Aortic smooth muscle cell (primary cell): ENCODE results near the gene B3GNT3. TPM values are rescaled to one million over a fixed set of nuclear protein-coding genes. Genes with fewer than 3 reads are reported as not detected.

Experiments used
- total RNA-seq: library from RNA; depleted of rRNA; stranded (reverse); fragments of >200 nt; gene quantifications from 2 replicates; pipeline ENCODE4 v1.2.3, GENCODE V29; 2014

The B3GNT3 gene, protein sequence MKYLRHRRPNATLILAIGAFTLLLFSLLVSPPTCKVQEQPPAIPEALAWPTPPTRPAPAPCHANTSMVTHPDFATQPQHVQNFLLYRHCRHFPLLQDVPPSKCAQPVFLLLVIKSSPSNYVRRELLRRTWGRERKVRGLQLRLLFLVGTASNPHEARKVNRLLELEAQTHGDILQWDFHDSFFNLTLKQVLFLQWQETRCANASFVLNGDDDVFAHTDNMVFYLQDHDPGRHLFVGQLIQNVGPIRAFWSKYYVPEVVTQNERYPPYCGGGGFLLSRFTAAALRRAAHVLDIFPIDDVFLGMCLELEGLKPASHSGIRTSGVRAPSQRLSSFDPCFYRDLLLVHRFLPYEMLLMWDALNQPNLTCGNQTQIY
- not detected in 2 replicates for total RNA-seq

DNA sequence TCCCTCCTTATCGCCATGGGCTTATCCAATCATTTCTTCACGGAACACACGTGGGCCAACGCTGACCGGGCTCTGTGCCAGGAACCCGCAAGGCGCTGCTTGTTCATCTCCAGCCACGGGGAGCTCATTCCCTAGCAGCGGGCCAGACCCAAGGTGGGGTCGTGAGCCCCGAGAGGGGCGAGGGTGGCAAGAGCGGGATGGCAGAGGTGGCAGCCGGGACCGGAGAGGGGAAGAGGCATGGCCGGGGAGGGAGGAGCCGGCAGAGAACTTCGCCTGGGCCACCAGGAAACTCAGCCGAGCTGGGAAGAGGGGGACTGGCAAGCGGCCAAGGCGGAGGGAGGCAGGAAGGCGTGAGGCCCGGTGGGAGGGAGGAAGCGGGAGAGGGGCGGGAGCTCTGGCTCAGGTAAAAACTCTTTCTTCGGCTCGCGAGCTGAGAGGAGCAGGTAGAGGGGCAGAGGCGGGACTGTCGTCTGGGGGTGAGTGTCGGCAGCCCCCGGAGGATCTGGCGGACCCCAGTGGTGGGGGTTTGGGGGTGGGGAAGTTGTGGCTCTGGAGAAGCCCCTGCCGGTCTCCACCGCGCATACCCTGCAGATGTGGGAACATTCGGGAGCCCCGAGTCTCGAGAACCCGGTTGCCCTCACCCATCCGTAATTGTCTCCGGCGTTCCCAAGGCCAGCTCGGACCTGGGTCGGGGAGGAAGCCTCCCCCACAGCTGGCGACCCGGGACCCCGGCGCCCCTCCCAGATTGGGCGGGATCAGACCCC, at the start of gene B3GNT3:
Gene B3GNT3 (plus strand): TSS at position 408 of the 764 bp plus-strand sequence. CDS start 12,670 bp downstream, outside the sequence.

DNA sequence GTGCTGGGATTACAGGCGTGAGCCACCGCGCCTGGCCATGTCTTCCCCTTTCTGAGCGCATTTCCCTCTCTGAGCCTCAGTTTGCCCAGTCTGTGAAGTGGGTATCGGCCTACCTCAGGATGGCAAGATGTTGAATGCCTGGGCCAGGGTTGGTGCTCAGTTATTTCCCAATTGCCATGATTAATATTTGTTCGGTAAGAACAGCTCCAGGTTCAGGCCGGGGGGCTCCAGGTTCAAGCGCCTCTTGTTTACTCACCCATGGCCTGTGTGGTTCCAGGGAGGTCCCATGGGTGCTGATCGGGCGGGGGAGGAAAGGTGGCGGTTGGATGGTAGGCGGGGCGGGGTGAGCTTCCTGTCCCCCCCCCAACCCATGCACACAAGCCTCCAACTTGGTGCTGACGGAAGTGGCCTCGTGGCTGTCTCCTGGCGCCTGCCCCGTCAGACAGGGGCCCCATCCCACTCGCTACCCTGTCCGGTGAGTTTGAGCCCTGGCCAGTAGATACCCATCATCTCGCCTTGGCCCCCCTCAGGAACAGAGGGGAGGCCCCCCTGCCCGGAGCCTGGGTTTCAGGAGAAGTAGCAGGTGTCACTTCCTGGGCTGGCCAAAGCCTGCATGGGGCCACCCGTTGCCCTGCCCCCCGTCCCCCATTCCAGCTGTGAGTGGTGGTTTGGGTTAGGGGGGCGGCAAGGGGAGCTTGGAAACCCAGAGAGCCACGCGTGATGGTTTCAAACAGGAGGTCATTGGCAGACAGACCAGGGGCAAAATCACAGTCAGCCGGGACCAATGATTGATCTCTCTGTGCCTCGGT, 43.6 kb upstream of the B3GNT3 start, which contains the start of gene FCHO1:
Gene FCHO1 (plus strand): TSS at position 375 of the 809 bp plus-strand sequence. CDS start 3,688 bp downstream, outside the sequence.

DNA sequence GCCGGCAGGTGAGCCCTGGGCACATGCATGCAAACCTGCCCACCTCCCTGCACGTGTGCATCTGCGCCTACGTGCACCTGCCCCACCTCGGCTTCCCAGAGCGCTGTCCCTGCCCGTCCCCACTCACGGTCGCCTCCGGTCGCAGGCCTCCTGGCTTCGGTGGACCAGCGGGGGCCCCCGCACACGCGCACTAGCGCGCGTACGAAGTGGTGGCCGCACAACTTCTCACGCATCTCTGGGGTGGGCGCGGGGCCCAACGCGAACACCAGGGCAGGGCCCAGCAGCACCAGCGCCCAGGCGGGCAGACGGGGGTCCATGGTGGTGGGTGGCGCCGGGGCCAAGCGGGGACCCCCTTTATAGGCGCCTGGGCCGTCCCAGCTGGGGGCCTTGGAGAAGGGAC, 26.3 kb downstream of the B3GNT3 start, which contains the start of gene INSL3:
Gene INSL3 (minus strand): TSS at position 330 of the 400 bp plus-strand sequence. CDS start 13 bp downstream, at position 317.

DNA sequence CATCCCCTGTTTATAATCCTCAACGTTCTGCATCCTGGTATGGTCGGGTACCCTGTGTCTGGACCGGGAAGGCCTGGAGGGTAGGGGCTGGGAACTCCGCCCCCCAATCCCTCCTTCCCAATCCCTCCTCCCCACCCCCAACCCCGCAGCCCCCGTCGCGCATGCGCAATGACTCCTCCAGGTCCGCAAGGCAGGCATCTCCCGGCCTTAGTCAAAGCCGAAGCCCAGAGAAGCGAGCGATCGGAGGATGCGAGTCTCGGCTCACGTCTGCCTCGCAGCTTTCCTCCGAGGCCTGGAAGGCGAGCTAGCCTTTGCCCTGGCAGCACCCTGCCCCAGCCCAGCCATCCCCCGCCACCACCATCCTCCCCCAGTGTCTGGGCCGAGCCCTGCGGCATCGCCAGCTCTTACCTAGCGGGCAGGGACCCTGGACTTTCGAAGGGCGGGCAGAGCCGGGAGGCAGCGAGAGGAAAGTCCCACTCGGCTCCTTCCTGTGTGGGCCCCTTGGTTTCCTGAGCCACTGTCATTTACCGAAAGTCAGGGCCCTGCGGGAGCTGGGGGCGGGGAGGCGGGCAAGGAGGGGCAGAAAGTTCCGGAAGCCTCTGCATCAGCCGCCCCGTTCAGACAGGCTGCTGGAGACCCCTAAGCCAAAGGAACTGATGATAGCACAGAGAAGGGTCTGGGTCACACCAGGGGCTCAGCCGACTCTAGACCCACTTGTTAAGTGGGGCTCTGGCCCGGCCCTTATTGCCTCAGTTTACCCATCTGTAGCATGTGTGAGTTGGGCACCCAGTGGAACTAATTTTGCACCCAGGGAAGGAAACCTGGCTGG, 52.8 kb downstream of the B3GNT3 start, which contains the start of gene JAK3:
Gene JAK3 (minus strand): TSS at position 445 of the 829 bp plus-strand sequence. CDS start 3,565 bp downstream, outside the sequence.

DNA sequence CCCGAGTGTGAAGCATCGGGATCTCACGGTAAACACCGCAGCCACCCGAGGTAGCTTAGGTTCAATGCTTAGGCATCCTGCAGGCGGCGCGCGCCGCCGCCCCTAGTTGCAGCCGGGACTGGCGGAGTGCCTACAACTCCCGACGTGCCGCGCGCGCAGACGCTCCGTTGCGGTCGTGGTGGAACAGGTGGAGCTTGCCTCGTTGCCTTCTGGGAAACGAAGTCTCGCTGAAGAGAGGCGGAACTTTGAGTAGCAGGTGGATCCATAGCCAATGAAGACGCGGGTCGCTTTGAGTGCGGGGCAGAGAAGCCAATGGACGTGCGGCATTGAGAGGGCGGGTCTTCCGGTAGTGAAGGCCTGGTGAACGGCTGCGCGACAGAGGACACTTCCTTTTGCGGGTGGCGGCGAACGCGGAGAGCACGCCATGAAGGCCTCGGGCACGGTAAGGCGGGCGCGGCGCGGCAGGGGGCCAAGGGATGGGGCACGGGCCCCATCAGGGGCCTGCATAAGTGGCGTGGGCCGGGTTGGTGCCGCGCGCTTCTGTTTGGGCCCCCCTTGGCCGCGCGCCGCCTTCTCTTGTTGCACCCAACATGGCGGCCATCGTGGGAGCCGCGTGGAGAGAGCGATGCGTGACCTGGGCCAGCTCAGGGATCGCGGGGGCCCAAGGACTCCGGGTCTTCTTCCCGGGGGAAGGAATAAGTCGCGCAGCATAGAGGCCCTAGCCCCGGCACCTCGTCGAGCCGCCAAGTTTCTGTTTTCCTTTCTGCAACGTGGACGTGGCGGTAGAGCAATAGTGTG, 64.8 kb downstream of the B3GNT3 start, which contains the start of gene RPL18A:
Gene RPL18A (plus strand): TSS at position 378 of the 798 bp plus-strand sequence. CDS start 47 bp downstream, at position 425.

Other genes with a start within 250 kb of the B3GNT3 start
- 59.1 and 66.6 TPM in 2 replicates for gene COLGALT1, start 239.5 kb upstream of the B3GNT3 start, total RNA-seq
- 10.2 and 11.1 TPM in 2 replicates for gene UNC13A, start 106.8 kb upstream of the B3GNT3 start, total RNA-seq
- gene MAP1S, start 75.7 kb upstream of the B3GNT3 start, total RNA-seq: 27.4 and 29.2 TPM in 2 replicates
- 0.68 and 0.92 TPM in 2 replicates for gene FCHO1, start 43.7 kb upstream of the B3GNT3 start, total RNA-seq
- gene INSL3, start 26.4 kb downstream of the B3GNT3 start, total RNA-seq: not detected in 2 replicates
- gene JAK3, start 52.8 kb downstream of the B3GNT3 start, total RNA-seq: 2.2 and 2.3 TPM in 2 replicates
- 1,055 and 1,148 TPM in 2 replicates for gene RPL18A, start 64.8 kb downstream of the B3GNT3 start, total RNA-seq
- not detected in 2 replicates for gene SLC5A5, start 76.8 kb downstream of the B3GNT3 start, total RNA-seq
- 39.7 and 50.9 TPM in 2 replicates for gene CCDC124, start 137.9 kb downstream of the B3GNT3 start, total RNA-seq
- not detected in 2 replicates for gene KCNN1, start 172.0 kb downstream of the B3GNT3 start, total RNA-seq
- gene ARRDC2, start 213.0 kb downstream of the B3GNT3 start, total RNA-seq: 12.2 and 32.4 TPM in 2 replicates